Smooth muscle cell (in vitro differentiated cells): ENCODE results near the gene DUS2. TPM values are rescaled to one million over a fixed set of nuclear protein-coding genes. Genes with fewer than 3 reads are reported as not detected.
"Not testable (repeated sequence)": the region's sequence is repeated elsewhere in the genome, so short reads cannot be mapped to it uniquely, and the experiment has no call there.

Experiments used
- DNase-seq: peaks from one replicate; lab custom pipeline; 2025; ENCODE audit not compliant: unreplicated experiment; lab: John Stamatoyannopoulos, UW
- H2AFZ ChIP-seq: fragments of 200-600 bp; sonication (generic); 2 replicates; pipeline ENCODE4 v1.6.0; 2016; ENCODE audit warnings: antibody characterized with exemption, low read depth, mild to moderate bottlenecking
- H3F3A ChIP-seq: fragments of 200-600 bp; sonication (generic); 2 replicates; pipeline ENCODE4 v1.6.0; 2017; ENCODE audit warnings: antibody characterized with exemption, low read depth
- H3K27ac ChIP-seq: fragments of 200-600 bp; sonication (generic); 2 replicates; pipeline ENCODE4 v1.5.1; 2016; ENCODE audit warnings: low read depth, mild to moderate bottlenecking
- H3K27me3 ChIP-seq: fragments of 200-600 bp; sonication (generic); 2 replicates; pipeline ENCODE4 v1.6.1; 2016; ENCODE audit warnings: low read depth, mild to moderate bottlenecking
- H3K36me3 ChIP-seq: fragments of 200-600 bp; sonication (generic); 2 replicates; pipeline ENCODE4 v1.5.1; 2016; ENCODE audit warnings: low read depth
- H3K4me1 ChIP-seq: fragments of 200-600 bp; sonication (generic); 2 replicates; pipeline ENCODE4 v1.5.1; 2016; ENCODE audit warnings: low read depth
- H3K4me2 ChIP-seq: fragments of 200-600 bp; sonication (generic); 2 replicates; pipeline ENCODE4 v1.6.0; 2016; ENCODE audit warnings: mild to moderate bottlenecking
- H3K4me3 ChIP-seq: fragments of 200-600 bp; sonication (generic); 2 replicates; pipeline ENCODE4 v1.5.1; 2016; ENCODE audit warnings: mild to moderate bottlenecking
- H3K79me2 ChIP-seq: fragments of 200-600 bp; sonication (generic); 2 replicates; pipeline ENCODE4 v1.6.0; 2016; ENCODE audit warnings: low read depth, mild to moderate bottlenecking
- H3K9ac ChIP-seq: fragments of 200-600 bp; sonication (generic); 2 replicates; pipeline ENCODE4 v1.6.0; 2016; ENCODE audit warnings: low read depth
- H3K9me3 ChIP-seq: fragments of 200-600 bp; sonication (generic); replicated peaks from 2 replicates; pipeline ENCODE4 v1.5.1; 2016; ENCODE audit warnings: low read depth
- H4K20me1 ChIP-seq: fragments of 200-600 bp; sonication (generic); 2 replicates; pipeline ENCODE4 v1.6.0; 2016; ENCODE audit warnings: low read depth
- CTCF ChIP-seq: fragments of 200-600 bp; sonication (generic); IDR thresholded peaks from 2 replicates; pipeline ENCODE4 v1.5.1; 2017; ENCODE audit warnings: borderline replicate concordance, mild to moderate bottlenecking, antibody characterized with exemption; ENCODE audit not compliant: insufficient read depth, poor library complexity, severe bottlenecking
- WGBS: methylation state at CpG from one replicate; pipeline ENCODE4 v1.1.7; 2016; ENCODE audit warnings: low lambda C conversion rate; 5-methylcytosine and 5-hydroxymethylcytosine counted together
- polyA plus RNA-seq: library from polyadenylated mRNA; unstranded; fragments of >200 nt; fragmentation: Nextera tagmentation; extraction: Ambion mirVana; gene quantifications from 2 replicates; pipeline ENCODE4 v1.2.1, GENCODE V29; 2016
- total RNA-seq: library from RNA; depleted of rRNA; stranded (reverse); fragments of >200 nt; gene quantifications from 2 replicates; pipeline ENCODE4 v1.2.3, GENCODE V29; 2014

Gene DUS2
- total and polyA plus RNA-seq, 2 experiments from 2014 or later: 12.1 to 23.5 TPM

GRCh38 chr16:68005211-68005610 is 17.9 kb upstream of the DUS2 start:
- Histone ChIP-seq H3K4me3 (no peak overlapping the region), H3K4me1 (no peaks in the 10 kb centered on the region), H3K27me3 (no peaks in the 10 kb centered on the region), H3K9me3 (no peaks in the 10 kb centered on the region), H2AFZ (no peak overlapping the region), H3K36me3 (no peaks in the 10 kb centered on the region), H4K20me1 (no peaks in the 10 kb centered on the region), H3K4me2 (no peak overlapping the region), H3K27ac (no peak overlapping the region), H3K79me2 (no peaks in the 10 kb centered on the region), H3K9ac (no peak overlapping the region), H3F3A (no peaks in the 10 kb centered on the region)
- TF ChIP-seq CTCF: no peak
- WGBS: 91% methylated on average over 9 of the region's 9 CpGs
- no peak for DNase-seq

- Histone ChIP-seq H3K79me2 (no peaks in the 10 kb centered on the region), H3K4me2 (no peak overlapping the region), H2AFZ (no peak overlapping the region), H3K27me3 (no peaks in the 10 kb centered on the region), H3K9me3 (no peaks in the 10 kb centered on the region), H3K27ac (no peak overlapping the region), H3F3A (no peaks in the 10 kb centered on the region), H4K20me1 (no peaks in the 10 kb centered on the region), H3K4me1 (no peaks in the 10 kb centered on the region), H3K9ac (no peak overlapping the region), H3K36me3 (no peaks in the 10 kb centered on the region), H3K4me3 (no peak overlapping the region)
- no peak for TF ChIP-seq CTCF
- DNase-seq: no peak
- WGBS: 57% methylated on average over 6 of the region's 6 CpGs
Observed at GRCh38 chr16:68005786-68006286, 17.2 kb upstream of the DUS2 start.

GRCh38 chr16:68009157-68009735 is 13.8 kb upstream of the DUS2 start:
- WGBS: 81% methylated on average over 9 of the region's 9 CpGs
- Histone ChIP-seq H3K4me3 (no peak overlapping the region), H3K27ac (no peak overlapping the region), H3K36me3 (no peaks in the 10 kb centered on the region), H3K4me2 (no peak overlapping the region), H2AFZ (no peak overlapping the region), H3K79me2 (no peaks in the 10 kb centered on the region), H3K4me1 (no peaks in the 10 kb centered on the region), H3K9ac (no peak overlapping the region), H3K27me3 (no peaks in the 10 kb centered on the region), H3K9me3 (no peaks in the 10 kb centered on the region), H3F3A (no peaks in the 10 kb centered on the region), H4K20me1 (no peaks in the 10 kb centered on the region)
- no peak for TF ChIP-seq CTCF
- no peak for DNase-seq

- not testable (repeated sequence) for H3K4me3 ChIP-seq, H3K9me3 ChIP-seq, H3K79me2 ChIP-seq, H3F3A ChIP-seq, H3K9ac ChIP-seq, H3K27ac ChIP-seq, H3K27me3 ChIP-seq, H3K4me1 ChIP-seq, H4K20me1 ChIP-seq, H3K4me2 ChIP-seq, H2AFZ ChIP-seq, DNase-seq, H3K36me3 ChIP-seq
- WGBS: 90% methylated on average over 4 of the region's 4 CpGs
Observed at GRCh38 chr16:68009872-68010271, 13.2 kb upstream of the DUS2 start.
